Keratinocyte (primary cell): ENCODE data around the gene LTBP2. TPM values are rescaled to one million over a fixed set of nuclear protein-coding genes. Genes with fewer than 3 reads are reported as not detected.

Source experiments
- DNase-seq: peaks from one replicate; pipeline ENCODE4 v3.0.0-alpha.2; 2011; ENCODE audit warnings: low read depth, missing footprints, low spot score
- FAIRE-seq: peaks from 2 replicates; lab custom pipeline; 2011; peaks lifted over from hg19 to GRCh38; lab: Jason Lieb, UNC
- H2AFZ ChIP-seq: 2 replicates; pipeline ENCODE4 v1.6.0; 2012; ENCODE audit warnings: low read length, control low read depth, inconsistent platforms; ENCODE audit not compliant: control insufficient read depth
- H3K27ac ChIP-seq: 2 replicates; pipeline ENCODE4 v1.5.1; 2011; ENCODE audit warnings: low read length; ENCODE audit not compliant: control insufficient read depth, insufficient read depth
- H3K27me3 ChIP-seq: 3 replicates; pipeline ENCODE4 v1.6.0; 2011; ENCODE audit warnings: low read length; ENCODE audit not compliant: control insufficient read depth, insufficient read depth; ENCODE audit errors: extremely low read depth
- H3K36me3 ChIP-seq, 2 experiments: 2 replicates in 1 of 2; 3 replicates in 1 of 2; pipeline ENCODE4 v1.5.1; 2011; ENCODE audit warnings: low read length in 2 of 2, mild to moderate bottlenecking in 1 of 2; ENCODE audit not compliant: control insufficient read depth in 2 of 2, insufficient read depth in 2 of 2; ENCODE audit errors: extremely low read depth in 1 of 2
- H3K4me1 ChIP-seq: 3 replicates; pipeline ENCODE4 v1.5.1; 2011; ENCODE audit warnings: low read length; ENCODE audit not compliant: control insufficient read depth, insufficient read depth; ENCODE audit errors: extremely low read depth
- H3K4me2 ChIP-seq: 3 replicates; pipeline ENCODE4 v1.6.0; 2011; ENCODE audit warnings: low read depth, low read length; ENCODE audit not compliant: control insufficient read depth, insufficient read depth; ENCODE audit errors: extremely low read depth
- H3K4me3 ChIP-seq, 3 experiments: fragments of 200-600 bp in 1 of 3; sonication (generic) in 1 of 3; 2 replicates in 2 of 3; 3 replicates in 1 of 3; pipeline ENCODE4 v1.5.1; 2011 to 2016; ENCODE audit warnings: low read length in 3 of 3, mild to moderate bottlenecking in 3 of 3, control low read depth in 2 of 3, inconsistent platforms in 1 of 3, low read depth in 1 of 3, mixed read lengths in 1 of 3, mixed run types in 1 of 3, moderate library complexity in 1 of 3; ENCODE audit not compliant: control insufficient read depth in 2 of 3, insufficient read depth in 2 of 3; ENCODE audit errors: extremely low read depth in 1 of 3
- H3K79me2 ChIP-seq: 2 replicates; pipeline ENCODE4 v1.6.0; 2012; ENCODE audit warnings: low read length; ENCODE audit not compliant: control insufficient read depth, insufficient read depth
- H3K9ac ChIP-seq: 3 replicates; pipeline ENCODE4 v1.6.0; 2011; ENCODE audit warnings: low read length; ENCODE audit not compliant: control insufficient read depth, insufficient read depth; ENCODE audit errors: extremely low read depth
- H3K9me1 ChIP-seq: 3 replicates; pipeline ENCODE4 v1.6.0; 2011; ENCODE audit warnings: low read length; ENCODE audit not compliant: control insufficient read depth, insufficient read depth; ENCODE audit errors: extremely low read depth
- H3K9me3 ChIP-seq: 2 replicates; pipeline ENCODE4 v1.5.1; 2012; ENCODE audit warnings: low read depth, low read length; ENCODE audit not compliant: control insufficient read depth
- H4K20me1 ChIP-seq: 3 replicates; pipeline ENCODE4 v1.6.0; 2011; ENCODE audit warnings: low read length; ENCODE audit not compliant: control insufficient read depth, insufficient read depth; ENCODE audit errors: extremely low read depth
- CTCF ChIP-seq, 3 experiments: IDR thresholded peaks in 1 of 3; conservative IDR thresholded peaks in 1 of 3; optimal IDR thresholded peaks in 1 of 3; 2 replicates in 2 of 3; 3 replicates in 1 of 3; pipeline versions ENCODE3 to v1.5.1; 2011; ENCODE audit warnings: low read length in 3 of 3, mild to moderate bottlenecking in 3 of 3, moderate library complexity in 2 of 3, control low read depth in 1 of 3, inconsistent platforms in 1 of 3; ENCODE audit not compliant: insufficient read depth in 2 of 3; ENCODE audit errors: extremely low read depth in 1 of 3
- EZH2 ChIP-seq: IDR thresholded peaks from one replicate; pipeline ENCODE4 v1.6.1; 2012; ENCODE audit warnings: inconsistent platforms, mild to moderate bottlenecking, low read length, moderate library complexity
- dilution Hi-C: fragments of 300-500 bp; cut with MboI; formaldehyde crosslinking; loops from one replicate; pipeline ENCODE4 v1.7.0; 2020; ENCODE audit warnings: low sequenced_read_pairs; ENCODE audit not compliant: extremely low pct_ligation_motif_present
- polyA plus RNA-seq, 5 experiments: library from polyadenylated mRNA; depleted of rRNA in 3 of 5; stranded (reverse) in 3 of 5; stranded (forward) in 1 of 5; unstranded in 1 of 5; fragments of >200 nt; gene quantifications; 1 replicate in 1 of 5; 2 replicates in 3 of 5; 3 replicates in 1 of 5; pipeline versions ENCODE4 v1.2.1 to v1.2.3, GENCODE V29; 2011 to 2012; ENCODE audit warnings: missing spikeins in 2 of 5, low read depth in 1 of 5, low replicate concordance in 1 of 5

LTBP2 gene
- polyA plus RNA-seq, 1 donor (not counting 4 experiments of a cell fraction or from before 2014, with no cell fraction given): 23.9 TPM

GRCh38 chr14:74486164-74486563, 125.9 kb downstream of the LTBP2 start:
- H3K79me2 ChIP-seq: peaks cover 24% of the 10 kb centered on the region
- dilution Hi-C loops: no loop called here
- H3K27me3 ChIP-seq: no peaks in the 10 kb centered on the region
- no peaks in the 10 kb centered on the region for H3K9me3 ChIP-seq
- H3K4me2 ChIP-seq: no peak overlapping the region
- no peak overlapping the region for H3K4me3 ChIP-seq
- no peak for TF ChIP-seq EZH2
- TF ChIP-seq CTCF (optimal IDR thresholded peaks at IDR 0.05 in 1 of 3, IDR thresholded peaks at IDR 0.05 in 1 of 3, conservative IDR thresholded peaks at IDR 0.05 in 1 of 3; ENCODE audit: extremely low read depth in 1 of 3, insufficient read depth in 2 of 3, low read length in 3 of 3): no peak
- H3K9me1 ChIP-seq: no peaks in the 10 kb centered on the region
- no peak overlapping the region for H3K27ac ChIP-seq
- H3K36me3 ChIP-seq: peaks cover 22% of the 10 kb centered on the region in 2 experiments
- H3K9ac ChIP-seq: no peak overlapping the region
- DNase-seq (no peak), FAIRE-seq (no peak)
- peaks cover 20% of the 10 kb centered on the region for H3K4me1 ChIP-seq
- no peak overlapping the region for H2AFZ ChIP-seq
- H4K20me1 ChIP-seq: no peaks in the 10 kb centered on the region

GRCh38 chr14:74483321-74483720, 128.7 kb downstream of the LTBP2 start:
- TF ChIP-seq CTCF (optimal IDR thresholded peaks at IDR 0.05 in 1 of 3, IDR thresholded peaks at IDR 0.05 in 1 of 3, conservative IDR thresholded peaks at IDR 0.05 in 1 of 3; ENCODE audit: extremely low read depth in 1 of 3, insufficient read depth in 2 of 3, low read length in 3 of 3): no peak
- TF ChIP-seq EZH2: no peak
- peaks cover 4% of the 10 kb centered on the region for H3K4me1 ChIP-seq
- H3K4me2 ChIP-seq: no peak overlapping the region
- H3K27ac ChIP-seq: no peak overlapping the region
- no peak overlapping the region for H2AFZ ChIP-seq
- no peaks in the 10 kb centered on the region for H3K27me3 ChIP-seq
- no peaks in the 10 kb centered on the region for H3K9me1 ChIP-seq
- DNase-seq (no peak), FAIRE-seq (no peak)
- no peak overlapping the region for H3K4me3 ChIP-seq
- no peaks in the 10 kb centered on the region for H4K20me1 ChIP-seq
- dilution Hi-C loops: no loop called here
- peaks cover 37 to 40% of the 10 kb centered on the region in 2 experiments for H3K36me3 ChIP-seq
- H3K79me2 ChIP-seq: peaks cover 12% of the 10 kb centered on the region
- H3K9ac ChIP-seq: no peak overlapping the region
- no peaks in the 10 kb centered on the region for H3K9me3 ChIP-seq
